HL-60 (cell line): ENCODE measurements around the gene ASB8.

ENCODE experiments used
- POLR2AphosphoS5 ChIP-seq: IDR thresholded peaks from 2 replicates; pipeline ENCODE4 v1.6.1; 2012; ENCODE audit warnings: low read depth
- TF ChIP-seq, protein P1 (sequence below): IDR thresholded peaks from one replicate; pipeline ENCODE4 v1.5.1; 2011; ENCODE audit warnings: low read length, control low read depth, inconsistent platforms; ENCODE audit not compliant: insufficient read depth
- TF ChIP-seq, protein P2 (sequence below): IDR thresholded peaks from 2 replicates; pipeline ENCODE4 v1.6.1; 2012; ENCODE audit warnings: low read depth; ENCODE audit not compliant: insufficient replicate concordance

DNA sequence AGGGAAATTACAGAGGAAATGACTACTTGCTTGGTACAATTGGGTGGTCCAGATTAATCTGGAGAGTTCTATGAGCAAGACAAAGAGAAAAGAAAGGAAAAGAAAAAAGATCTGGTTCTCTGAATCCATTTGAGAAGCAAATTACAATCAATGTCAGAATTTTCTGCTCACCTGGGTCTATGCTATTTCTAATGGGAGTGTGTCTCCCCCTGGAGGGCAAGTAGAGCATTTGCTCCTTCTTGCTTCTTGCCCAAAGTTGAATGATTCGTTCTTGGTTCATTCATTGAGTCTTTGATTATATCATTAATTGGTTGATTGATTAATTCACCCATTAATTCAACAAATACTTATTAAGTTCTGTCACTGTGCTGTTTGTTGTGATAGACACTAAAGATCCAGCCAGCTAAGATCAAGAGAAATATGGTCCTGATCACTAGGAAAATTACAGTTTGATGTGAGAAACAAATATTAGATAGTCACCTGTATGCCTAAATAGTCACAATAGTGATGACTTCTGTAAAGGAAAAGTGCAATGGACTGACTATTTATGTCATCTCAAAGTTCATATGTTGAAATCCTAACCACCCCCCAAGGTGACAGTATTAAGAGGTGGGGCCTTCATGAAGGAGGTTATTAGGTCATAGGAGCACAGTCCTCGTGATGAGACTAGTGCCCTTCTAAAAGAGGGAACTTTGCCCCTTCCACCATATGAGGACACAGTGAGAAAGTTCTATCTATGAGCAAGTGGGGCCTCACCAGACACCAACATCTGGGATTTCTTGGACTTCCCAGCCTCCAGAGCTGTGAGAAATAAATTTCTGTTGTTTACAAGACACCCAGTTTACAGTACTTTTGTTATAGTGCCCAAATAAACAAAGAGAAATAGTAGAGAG is 8.0 kb upstream of the ASB8 start:
- TF ChIP-seq, protein P1, sequence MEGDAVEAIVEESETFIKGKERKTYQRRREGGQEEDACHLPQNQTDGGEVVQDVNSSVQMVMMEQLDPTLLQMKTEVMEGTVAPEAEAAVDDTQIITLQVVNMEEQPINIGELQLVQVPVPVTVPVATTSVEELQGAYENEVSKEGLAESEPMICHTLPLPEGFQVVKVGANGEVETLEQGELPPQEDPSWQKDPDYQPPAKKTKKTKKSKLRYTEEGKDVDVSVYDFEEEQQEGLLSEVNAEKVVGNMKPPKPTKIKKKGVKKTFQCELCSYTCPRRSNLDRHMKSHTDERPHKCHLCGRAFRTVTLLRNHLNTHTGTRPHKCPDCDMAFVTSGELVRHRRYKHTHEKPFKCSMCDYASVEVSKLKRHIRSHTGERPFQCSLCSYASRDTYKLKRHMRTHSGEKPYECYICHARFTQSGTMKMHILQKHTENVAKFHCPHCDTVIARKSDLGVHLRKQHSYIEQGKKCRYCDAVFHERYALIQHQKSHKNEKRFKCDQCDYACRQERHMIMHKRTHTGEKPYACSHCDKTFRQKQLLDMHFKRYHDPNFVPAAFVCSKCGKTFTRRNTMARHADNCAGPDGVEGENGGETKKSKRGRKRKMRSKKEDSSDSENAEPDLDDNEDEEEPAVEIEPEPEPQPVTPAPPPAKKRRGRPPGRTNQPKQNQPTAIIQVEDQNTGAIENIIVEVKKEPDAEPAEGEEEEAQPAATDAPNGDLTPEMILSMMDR = peak; percentile 72
- TF ChIP-seq POLR2AphosphoS5 = no peak
- TF ChIP-seq, protein P2, sequence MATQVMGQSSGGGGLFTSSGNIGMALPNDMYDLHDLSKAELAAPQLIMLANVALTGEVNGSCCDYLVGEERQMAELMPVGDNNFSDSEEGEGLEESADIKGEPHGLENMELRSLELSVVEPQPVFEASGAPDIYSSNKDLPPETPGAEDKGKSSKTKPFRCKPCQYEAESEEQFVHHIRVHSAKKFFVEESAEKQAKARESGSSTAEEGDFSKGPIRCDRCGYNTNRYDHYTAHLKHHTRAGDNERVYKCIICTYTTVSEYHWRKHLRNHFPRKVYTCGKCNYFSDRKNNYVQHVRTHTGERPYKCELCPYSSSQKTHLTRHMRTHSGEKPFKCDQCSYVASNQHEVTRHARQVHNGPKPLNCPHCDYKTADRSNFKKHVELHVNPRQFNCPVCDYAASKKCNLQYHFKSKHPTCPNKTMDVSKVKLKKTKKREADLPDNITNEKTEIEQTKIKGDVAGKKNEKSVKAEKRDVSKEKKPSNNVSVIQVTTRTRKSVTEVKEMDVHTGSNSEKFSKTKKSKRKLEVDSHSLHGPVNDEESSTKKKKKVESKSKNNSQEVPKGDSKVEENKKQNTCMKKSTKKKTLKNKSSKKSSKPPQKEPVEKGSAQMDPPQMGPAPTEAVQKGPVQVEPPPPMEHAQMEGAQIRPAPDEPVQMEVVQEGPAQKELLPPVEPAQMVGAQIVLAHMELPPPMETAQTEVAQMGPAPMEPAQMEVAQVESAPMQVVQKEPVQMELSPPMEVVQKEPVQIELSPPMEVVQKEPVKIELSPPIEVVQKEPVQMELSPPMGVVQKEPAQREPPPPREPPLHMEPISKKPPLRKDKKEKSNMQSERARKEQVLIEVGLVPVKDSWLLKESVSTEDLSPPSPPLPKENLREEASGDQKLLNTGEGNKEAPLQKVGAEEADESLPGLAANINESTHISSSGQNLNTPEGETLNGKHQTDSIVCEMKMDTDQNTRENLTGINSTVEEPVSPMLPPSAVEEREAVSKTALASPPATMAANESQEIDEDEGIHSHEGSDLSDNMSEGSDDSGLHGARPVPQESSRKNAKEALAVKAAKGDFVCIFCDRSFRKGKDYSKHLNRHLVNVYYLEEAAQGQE = no peak
